GM21786 (cell line): ENCODE results near the gene PRKAG2.
"Not testable (repeated sequence)": the region's sequence is repeated elsewhere in the genome, so short reads cannot be mapped to it uniquely, and the experiment has no call there.

Experiments used
- ATAC-seq: cut with Tn5 transposase; IDR thresholded peaks from one replicate; pipeline ENCODE4 v1.9.1; 2021; ENCODE audit not compliant: unreplicated experiment

PRKAG2 gene

DNA sequence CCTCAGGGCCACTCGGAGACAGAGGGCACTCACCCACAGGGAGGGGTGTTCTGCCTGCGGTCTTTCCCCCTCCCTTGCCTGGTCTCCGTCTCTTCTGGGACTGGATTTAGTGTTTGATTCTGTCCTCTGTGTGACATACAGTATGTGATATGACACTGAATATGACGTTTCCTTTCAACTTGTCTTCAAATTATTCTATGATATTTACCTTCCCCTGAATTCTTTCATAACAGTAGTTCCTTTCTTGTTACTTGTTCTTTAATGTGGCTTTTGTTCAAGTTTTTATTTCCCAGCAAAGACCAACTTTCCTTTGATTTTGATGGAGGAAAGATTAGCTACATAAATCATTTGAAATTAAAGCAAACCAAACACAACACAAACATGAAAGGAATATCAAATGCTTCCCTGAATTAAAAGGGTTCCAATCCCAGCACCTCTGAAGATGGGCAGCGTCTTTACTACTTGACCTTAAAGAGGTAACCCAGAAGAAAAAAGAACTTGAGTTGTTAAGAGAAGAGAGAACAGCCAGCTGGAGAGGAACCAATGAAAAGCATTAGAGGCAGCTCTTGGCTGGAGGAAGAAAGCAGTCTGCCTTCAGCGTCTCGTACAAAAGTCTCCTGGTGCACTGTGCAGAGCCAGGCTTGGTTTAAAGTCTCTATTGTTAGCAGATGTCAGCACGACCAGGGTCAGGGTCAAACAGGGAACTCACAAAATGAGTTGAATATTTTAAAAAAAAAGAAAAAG lies 338.9 kb downstream of the PRKAG2 start:
- ATAC-seq, result no peak

DNA sequence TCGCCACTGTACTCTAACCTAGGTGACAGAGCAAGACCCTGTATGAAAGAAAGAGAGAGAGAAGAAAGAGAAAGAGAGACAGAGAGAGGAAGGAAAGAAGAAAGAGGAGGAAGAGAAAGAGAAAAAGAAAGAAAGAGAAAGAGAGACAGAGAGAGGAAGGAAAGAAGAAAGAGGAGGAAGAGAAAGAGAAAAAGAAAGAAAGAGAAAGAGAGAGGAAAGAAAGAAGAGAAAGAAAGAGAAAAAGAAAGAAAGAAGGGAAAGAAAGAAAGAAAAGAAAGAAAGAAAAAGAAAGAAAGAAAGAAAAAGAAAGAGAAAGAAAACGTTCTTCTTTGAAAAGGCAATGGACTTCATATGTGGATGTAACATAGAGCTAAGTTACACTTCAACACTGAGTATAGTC lies 340.7 kb downstream of the PRKAG2 start:
- not testable (repeated sequence) for ATAC-seq

DNA sequence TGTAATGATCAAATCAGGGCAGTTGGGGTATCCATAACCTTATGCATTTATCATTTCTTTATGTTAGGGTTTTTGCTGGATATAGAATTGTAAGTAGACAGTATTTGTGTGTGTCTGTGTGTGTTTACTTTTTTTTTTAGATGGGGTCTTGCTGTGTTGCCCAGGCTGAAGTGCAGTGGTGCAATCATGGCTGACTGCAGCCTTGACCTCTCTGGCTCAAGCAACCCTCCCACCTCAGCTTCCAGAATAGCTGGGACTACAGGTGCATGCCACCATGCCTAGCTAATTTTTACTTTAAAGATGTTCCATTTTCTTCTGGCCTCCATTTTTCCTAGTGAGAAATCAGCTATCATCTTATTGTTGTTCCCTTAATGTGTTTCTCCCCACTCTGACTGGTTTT lies 347.1 kb downstream of the PRKAG2 start:
- no peak for ATAC-seq

DNA sequence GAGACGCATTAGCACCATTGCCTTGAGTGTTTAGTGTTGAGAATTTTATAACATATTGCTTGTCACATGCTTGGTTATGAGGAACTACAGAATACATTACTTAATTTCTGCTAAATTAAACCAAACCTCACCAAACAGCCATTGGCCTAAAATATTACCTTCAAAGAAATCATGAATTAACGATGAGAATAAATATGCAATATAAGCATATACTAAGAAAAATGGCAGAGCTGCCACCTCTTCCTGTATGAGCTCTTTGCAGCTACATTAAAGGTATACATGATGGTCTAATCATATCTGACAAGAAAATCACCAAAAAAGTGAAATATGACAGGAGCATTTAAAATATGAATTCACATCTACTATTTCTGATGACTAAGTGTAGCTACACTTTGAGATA lies 352.1 kb downstream of the PRKAG2 start:
- ATAC-seq, result no peak

DNA sequence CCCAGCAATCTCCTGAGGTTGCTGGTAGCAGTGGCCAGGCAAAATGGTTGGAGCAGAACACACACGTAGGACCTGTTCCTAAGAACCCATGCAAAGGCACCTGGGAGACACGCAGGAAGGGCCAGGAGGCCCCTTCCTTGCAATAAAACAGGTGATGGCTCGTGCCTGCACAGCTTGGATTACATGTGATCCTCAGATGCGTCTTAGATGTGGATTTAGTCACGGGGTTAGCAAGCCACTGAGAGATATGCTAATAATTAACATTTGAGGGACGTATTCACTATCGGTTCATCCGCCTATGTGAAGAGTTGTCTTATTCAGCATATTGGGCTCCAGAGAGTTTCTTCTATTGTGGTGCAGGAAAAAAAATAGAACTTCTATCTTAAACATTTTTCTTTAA lies 352.6 kb downstream of the PRKAG2 start:
- no peak for ATAC-seq

DNA sequence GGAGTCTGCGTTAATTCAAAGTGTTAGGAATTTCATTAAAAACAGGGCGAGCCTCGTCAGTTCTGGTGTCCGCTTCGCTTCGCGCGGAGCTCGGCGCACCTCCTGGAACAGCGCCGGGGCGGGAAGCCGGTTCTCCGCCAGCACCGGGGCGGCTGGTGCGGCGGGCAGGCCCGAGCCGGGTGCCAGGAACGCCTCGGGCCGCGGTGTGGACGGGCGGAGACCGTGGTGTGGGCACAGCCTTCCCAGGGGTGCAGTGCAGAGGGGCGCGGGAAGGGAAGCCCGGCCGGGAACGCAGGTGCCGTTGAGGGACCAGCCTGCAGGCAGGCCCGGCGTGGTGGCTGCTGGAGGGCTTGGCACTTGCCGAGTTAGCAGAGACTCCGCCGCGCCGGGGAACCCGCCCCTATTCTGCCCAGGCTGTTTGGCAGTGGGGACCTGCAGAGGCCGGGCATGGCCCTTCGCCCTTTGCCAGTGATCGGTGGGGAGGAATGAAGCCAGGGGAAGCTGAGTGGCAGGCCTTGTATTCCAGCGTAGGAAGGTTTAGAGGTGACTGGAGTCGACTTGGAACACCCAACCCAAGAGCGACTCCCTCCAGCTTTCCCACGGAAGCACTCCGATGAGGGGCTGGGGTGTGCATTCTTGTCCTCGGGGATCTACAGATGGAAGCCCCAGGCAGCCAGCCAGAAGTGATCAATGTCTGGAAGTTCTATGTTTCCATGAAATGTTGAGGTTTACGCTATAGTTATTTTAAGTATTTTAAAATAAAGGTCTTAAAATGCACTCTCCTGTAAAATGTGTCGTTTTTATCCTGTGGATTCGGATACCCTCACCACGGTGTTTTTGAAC lies 356.3 kb downstream of the PRKAG2 start:
- ATAC-seq, result no peak

DNA sequence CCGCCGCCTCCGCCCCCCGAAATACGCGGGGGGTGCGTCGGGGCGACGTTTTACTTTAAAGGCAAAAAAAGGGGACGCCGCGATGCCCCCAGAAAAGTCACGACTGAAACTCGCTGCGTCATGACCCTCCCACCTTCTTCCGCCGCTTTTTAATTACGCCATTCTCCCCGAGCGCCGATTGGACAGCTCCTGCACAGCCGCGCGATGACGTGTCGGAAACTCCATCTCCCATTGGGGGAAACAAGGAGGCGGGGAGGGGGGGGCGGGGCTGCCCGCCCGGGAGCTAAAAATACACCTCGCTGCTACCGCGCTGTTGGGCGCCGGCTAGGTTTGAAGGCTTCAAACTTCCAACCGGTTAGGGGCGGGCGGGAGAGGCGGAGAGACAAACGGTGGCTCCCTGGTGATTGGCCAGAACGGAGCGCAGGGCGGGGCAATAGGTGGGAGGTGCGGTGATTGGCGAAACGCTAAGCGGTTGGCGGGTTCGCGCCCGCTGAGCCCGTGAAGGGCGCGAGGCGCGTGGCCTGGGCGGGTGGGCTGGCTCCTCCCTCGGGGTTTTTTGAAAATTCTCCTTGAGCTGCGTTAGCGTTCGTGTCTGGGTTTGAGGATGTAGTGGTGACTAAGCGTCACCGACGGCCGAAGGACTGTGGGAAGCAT lies 357.0 kb downstream of the PRKAG2 start, which contains the start of gene RHEB:
Gene RHEB, minus strand, starts transcription at position 131 of the 654 bp plus-strand sequence. CDS start 384 bp downstream, outside the sequence.
- peak; percentile 83 for ATAC-seq

DNA sequence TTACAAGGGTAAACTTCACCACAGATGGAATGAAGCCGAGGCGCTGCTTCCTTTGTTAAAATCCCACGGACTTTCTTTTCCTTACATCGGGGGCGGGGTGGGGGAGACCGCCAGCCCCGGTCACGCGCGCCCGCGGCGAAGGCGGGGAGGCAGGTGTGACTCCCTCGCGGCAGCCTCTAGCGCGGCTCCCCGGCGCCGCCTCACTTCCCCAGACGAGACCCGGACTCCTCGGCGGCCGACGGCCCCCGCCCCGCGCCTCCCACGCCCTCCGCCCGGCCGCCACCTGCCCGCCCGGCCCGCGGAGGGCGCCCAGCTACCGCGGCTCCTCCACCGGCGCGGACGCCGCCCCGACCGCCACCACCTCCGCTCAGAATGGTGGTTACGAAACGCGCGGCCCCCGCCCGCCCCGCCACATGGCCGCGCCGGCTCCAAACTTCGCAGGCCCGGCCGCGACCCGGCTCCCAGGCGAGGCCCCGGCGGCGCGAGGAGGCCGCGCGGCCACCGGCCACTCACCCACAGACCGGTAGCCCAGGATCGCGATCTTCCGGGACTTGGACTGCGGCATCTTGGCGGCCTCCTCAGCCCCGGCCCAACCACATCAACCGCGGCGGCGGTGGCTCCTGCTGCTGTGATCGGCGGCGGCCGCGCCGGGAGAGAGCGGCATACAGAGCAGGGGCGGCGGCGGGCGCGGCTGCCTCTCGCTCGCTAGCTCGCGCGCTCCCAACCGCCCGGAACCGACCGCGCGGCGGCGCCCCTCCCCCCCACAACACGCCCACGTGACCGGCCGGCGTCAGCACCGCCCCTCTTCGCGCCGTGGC lies 357.8 kb downstream of the PRKAG2 start:
- peak; percentile 49 for ATAC-seq

DNA sequence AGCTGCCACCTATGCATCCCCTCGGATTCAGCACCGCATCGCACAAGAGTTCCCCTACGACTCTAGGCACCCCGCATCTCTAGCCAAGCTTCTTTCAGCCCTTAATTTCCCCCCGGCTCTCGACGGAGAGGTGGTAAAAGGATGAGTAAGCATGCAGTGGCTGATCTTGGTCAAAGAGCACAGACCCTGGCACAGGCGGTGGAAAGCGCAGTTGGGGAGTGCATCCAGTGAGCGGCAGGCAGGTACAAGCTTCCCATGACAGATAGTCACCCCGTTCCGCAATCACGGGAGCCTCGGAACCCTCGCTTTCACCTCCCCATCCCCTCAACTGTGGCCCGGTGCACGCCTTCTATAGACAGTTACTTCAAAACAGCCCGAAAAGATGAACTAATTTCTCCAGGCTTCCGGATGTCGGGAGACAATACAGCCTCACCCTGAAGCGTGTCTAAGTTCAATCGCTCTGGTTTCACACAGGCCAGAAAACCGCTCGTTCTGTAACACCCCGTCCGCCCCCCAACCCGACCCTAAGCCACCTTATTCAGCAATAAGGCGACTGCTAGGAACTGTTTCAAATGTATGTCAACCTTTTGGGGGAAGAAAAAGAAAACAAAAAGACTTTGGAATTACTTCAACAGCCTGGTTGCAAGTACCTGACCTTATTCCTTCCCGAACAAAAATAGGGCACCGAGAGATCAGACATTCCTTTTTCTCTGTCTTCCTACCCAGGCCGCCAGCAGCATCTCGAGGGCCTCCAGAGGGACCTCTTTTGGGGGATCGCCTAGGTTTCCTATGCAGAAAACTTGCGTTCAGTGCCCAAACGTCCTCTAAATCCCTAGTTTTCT lies 358.6 kb downstream of the PRKAG2 start:
- ATAC-seq, result no peak

DNA sequence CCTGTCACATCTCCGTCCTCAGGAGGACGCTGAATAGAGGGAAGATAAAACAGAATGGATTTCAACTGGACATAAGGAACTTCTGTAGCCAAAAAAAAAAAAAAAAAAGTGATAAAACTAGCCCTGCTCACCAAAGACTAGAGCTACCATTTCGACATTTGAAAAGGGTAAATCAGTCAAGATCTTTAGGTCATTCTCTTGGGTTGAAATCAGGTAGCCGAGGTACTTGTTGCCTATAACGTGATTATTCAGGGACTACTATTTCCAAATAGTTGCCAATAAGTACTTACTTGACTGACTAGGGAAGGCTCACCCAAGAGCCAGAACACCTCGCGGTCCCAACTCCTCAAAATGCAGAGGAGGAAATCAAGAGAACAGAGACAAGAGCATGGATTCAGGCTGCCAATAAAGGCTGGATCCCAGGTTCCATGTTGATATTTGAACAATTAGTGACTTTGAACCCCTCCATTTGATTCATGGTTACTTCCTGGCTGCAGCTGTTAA lies 359.3 kb downstream of the PRKAG2 start:
- no peak for ATAC-seq

DNA sequence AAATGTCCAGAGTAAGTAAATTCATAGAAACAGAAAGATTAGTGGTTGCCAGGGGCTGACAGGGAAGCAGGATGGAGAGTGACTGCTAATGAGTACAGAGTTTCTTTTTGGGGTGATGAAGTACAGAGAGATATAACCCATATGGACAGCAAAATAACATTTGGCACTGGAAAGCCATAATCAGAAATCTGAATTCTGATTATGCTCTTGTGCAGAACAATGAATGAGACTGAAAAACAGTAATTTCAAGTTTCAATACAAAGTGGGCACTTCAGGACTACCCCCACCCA lies 361.7 kb downstream of the PRKAG2 start:
- ATAC-seq, result no peak

DNA sequence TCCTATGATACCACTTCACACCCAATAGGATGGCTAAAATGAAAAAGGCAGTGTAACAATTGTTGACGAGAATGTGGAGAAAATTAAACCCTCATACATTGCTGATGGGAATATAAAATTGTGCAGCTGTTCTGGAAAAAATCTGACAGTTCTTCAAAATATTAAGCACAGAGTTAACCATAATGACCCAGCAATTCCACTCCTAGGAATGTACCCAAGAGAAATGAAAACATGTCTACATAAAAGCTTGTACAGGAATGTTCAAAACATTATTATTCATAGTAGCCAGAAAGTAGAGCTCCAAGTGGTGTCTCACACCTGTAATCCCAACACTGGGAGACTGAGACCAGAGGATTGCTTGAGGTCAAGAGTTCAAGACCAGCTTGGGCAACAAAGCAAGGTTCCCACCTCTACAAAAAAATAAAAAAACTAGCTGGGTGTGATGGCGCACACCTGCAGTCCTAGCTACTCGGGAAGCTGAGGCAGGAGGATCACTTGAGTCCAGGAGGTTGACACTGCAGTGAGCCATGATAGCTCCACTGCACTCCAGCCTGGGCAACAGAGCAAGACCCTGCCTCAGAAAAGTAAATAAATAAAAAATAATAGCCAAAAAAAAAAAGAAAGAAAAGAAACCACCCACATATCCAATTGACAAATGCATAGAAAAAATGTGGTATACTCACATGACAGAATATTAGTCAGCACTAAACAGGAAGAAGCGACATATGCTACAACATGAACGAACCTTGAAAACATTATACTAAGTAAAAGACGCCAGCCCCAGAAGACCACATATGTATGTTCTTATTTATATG lies 362.2 kb downstream of the PRKAG2 start:
- no peak for ATAC-seq

DNA sequence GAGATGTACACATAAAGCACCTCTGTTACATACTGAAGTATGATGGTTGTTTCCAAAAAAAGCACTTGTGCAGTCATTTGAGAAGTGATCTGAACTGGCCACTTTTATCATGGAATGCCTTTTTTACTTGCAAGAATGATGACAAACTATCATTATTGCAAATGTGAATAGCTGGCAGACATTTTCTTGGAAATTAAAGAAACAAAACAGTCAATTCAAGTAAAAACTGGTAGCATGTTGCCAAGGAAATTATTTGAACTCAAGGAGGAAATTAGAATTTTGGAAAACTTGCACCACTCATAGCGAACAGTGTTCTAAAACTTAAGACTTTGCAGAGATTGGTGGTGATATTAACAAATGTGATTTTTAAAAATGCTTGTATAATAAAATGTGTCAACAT lies 363.8 kb downstream of the PRKAG2 start:
- no peak for ATAC-seq

DNA sequence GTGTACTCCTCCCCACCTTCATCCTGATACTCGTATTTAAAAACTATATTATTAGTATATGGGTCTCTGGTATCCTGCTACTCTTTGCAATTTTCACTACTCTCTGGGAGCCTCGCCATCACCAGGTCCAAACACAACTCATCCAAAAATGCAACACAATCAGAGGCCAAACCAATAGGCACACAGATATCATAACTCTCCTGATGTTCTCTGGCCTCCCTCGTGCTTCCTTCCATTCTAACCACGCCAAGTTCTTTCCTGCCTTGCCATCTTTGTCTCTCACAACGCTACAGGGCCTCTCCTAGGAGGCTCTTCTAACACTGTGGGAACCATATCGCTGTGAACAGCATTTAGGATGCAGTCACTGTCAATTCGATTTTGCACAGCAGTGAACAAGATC lies 364.6 kb downstream of the PRKAG2 start:
- no peak for ATAC-seq

DNA sequence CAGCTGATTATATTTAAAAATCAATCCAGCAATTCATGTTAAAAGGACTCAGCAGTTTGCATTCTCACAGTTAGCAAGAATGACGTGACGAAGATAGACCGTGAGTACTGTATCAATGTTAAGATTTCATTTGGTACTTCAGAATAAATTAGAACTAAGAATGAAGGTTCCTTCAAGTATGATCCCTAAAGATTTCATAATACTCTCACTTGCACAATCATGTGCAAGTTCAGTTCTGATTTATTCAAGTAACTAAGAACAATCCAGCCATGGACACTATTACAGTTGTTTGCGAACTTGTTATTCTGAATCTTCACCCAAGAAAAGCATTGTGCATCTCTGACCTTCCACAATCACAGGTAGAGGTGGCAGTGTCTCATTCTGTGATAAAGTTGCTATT lies 365.0 kb downstream of the PRKAG2 start:
- no peak for ATAC-seq

DNA sequence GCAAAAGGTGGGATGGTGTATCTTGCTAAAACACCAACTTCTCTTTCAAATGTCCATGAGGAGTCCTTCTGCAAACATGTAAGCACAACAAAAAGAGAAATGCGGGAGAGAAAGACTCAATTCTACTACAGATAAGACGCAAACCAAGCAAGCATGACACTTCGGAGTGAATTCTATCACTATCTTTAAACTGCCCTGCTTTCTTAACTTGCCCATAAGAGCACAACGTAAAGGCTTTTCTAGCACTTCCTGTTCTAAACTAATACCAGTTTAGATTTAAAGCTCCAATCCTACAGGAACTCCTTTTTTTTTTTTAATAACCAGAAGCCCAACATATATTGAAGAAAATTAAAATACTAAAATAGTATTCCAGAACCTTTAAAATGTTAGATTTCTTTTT lies 365.6 kb downstream of the PRKAG2 start:
- ATAC-seq, result no peak

DNA sequence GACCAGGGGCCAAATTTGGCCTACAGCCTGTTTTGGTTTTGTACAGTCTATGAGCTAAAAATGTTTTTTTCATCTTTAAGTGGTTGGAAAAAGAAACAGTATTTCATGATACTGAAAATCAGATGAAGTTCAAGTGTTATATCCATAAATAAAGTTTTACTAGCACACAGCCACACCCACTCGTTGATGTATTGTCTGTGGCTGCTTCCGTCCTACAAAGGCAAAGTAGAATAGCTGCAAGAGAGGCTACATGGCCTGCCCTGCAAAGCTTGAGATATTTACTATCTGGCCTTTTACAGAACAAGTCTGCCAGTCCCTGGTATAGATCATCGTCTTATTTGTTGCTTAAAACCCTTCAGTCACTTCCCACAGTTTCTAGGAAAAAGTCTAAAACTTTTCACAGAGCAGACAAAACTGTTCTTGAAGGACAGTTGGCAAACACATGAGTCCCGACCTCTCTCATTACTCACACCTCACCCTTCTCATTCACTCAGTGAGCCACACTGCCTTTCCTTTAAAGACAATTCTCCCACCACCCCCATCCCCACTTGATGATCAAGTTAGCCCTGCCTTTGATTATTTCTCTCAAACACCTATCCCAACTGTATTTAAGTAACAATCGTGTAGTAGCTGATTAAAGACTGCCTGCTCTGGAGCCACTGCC lies 367.1 kb downstream of the PRKAG2 start:
- no peak for ATAC-seq

DNA sequence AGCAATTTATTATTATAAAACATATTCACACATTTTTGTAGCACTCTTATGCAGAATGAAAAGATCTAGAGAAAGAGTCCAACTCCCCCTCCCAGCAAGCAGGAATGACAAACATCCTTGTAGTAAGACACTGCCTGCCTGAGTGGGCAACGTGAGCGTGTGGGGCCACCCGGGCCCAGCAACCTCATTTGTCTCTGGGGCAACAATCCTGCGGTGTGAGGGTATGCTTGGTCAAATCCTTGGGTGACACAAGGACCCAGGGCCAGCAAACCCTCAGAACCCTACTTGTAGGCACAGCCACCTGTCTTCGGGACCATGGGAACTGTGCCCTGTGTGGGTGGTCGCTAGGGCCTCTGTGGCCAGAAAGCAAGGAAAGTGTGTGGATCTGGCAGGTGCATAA lies 367.9 kb downstream of the PRKAG2 start:
- ATAC-seq, result no peak

DNA sequence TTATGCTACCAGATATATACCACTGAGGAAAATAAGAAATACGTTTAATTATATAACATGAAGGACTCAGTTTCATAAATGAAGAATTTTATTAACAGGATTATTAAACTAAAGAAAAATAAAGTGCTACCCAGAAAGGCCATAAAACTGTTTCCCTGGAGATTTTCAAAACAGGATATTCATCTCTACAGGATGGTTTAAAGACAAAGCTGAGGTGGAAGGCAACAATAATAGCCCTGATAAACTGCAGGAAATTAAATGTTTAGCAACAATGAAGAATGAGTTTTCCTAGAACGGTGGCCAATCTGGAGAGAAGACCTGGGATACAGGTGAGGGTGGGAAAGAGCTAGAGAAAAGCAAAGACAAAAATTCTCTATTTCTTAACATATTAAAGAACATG lies 369.1 kb downstream of the PRKAG2 start:
- no peak for ATAC-seq
